Measurements from ENCODE around the gene SLC8A3. TPM values are rescaled to one million over a fixed set of nuclear protein-coding genes. Genes with fewer than 3 reads are reported as not detected.

Gene SLC8A3
- total RNA-seq, 2 experiments from 2014 or later = 0.08 to 0.13 TPM

- no peaks in the 10 kb centered on the region for H3K36me3 Mint-ChIP-seq (ENCODE audit: low read depth)
- H3K27ac Mint-ChIP-seq = no peak overlapping the region
- no peak overlapping the region for H3K4me3 Mint-ChIP-seq
- CTCF ChIA-PET = interaction anchor here (3.4 kb wide), 1 partner anchor 9 kb away, joined by 15 read pairs; no protein-coding TSS in a partner anchor
- H3K27me3 Mint-ChIP-seq = peaks cover 7% of the 10 kb centered on the region
- no peaks in the 10 kb centered on the region for H3K9me3 Mint-ChIP-seq
- H3K4me1 Mint-ChIP-seq = peaks cover 17% of the 10 kb centered on the region
- peak; percentile 20 for DNase-seq
- POLR2A ChIA-PET = no interaction called here
Measured at GRCh38 chr14:70018713-70019211, 170.0 kb downstream of the SLC8A3 start.

GRCh38 chr14:70018230-70018629 is 170.5 kb downstream of the SLC8A3 start:
- Mint-ChIP-seq H3K4me1 (peaks cover 17% of the 10 kb centered on the region), H3K9me3 (no peaks in the 10 kb centered on the region), H3K36me3 (ENCODE audit: low read depth) (no peaks in the 10 kb centered on the region), H3K27ac (no peak overlapping the region), H3K4me3 (no peak overlapping the region), H3K27me3 (peaks cover 7% of the 10 kb centered on the region)
- no peak for DNase-seq
- ChIA-PET CTCF (interaction anchor here (3.4 kb wide), 1 partner anchor 10 kb away, joined by 15 read pairs; no protein-coding TSS in a partner anchor), POLR2A (no interaction called here)

GRCh38 chr14:70014406-70015095 is 174.2 kb downstream of the SLC8A3 start:
- Mint-ChIP-seq H3K27ac (no peak overlapping the region), H3K27me3 (peaks cover 5% of the 10 kb centered on the region), H3K36me3 (ENCODE audit: low read depth) (no peaks in the 10 kb centered on the region), H3K4me3 (no peak overlapping the region), H3K4me1 (peaks cover 17% of the 10 kb centered on the region), H3K9me3 (no peaks in the 10 kb centered on the region)
- DNase-seq = no peak
- POLR2A ChIA-PET = no interaction called here
- CTCF ChIA-PET = interaction anchor here (1.1 to 1.6 kb wide), 2 partner anchors 137 to 196 kb away, joined by 3 to 5 read pairs; no protein-coding TSS in a partner anchor

- no peaks in the 10 kb centered on the region for H3K36me3 Mint-ChIP-seq (ENCODE audit: low read depth)
- H3K4me3 Mint-ChIP-seq = no peak overlapping the region
- H3K27me3 Mint-ChIP-seq = peaks cover 5% of the 10 kb centered on the region
- peak; percentile 49 for DNase-seq
- ChIA-PET POLR2A (no interaction called here), CTCF (interaction anchor here (1.1 to 1.6 kb wide), 3 partner anchors 136 to 282 kb away, joined by 3 to 5 read pairs (median 4); no protein-coding TSS in a partner anchor)
- no peak overlapping the region for H3K27ac Mint-ChIP-seq
- no peaks in the 10 kb centered on the region for H3K9me3 Mint-ChIP-seq
- peaks cover 7% of the 10 kb centered on the region for H3K4me1 Mint-ChIP-seq
Measured at GRCh38 chr14:70013271-70013873, 175.4 kb downstream of the SLC8A3 start.

- no peak overlapping the region for H3K4me3 Mint-ChIP-seq
- peaks cover 4% of the 10 kb centered on the region for H3K27me3 Mint-ChIP-seq
Measured at GRCh38 chr14:70011708-70012107, 177.0 kb downstream of the SLC8A3 start.

GRCh38 chr14:70011098-70011497 is 177.7 kb downstream of the SLC8A3 start:
- Mint-ChIP-seq H3K27me3 (peaks cover 5% of the 10 kb centered on the region), H3K36me3 (ENCODE audit: low read depth) (no peaks in the 10 kb centered on the region), H3K4me1 (no peaks in the 10 kb centered on the region), H3K4me3 (no peak overlapping the region), H3K9me3 (no peaks in the 10 kb centered on the region), H3K27ac (no peak overlapping the region)
- DNase-seq = no peak
- ChIA-PET CTCF (interaction anchor here (0.6 to 1.7 kb wide), 3 partner anchors 15 to 105 kb away, joined by 3 to 5 read pairs (median 3); no protein-coding TSS in a partner anchor), POLR2A (no interaction called here)

More at GRCh38 chr14:70011708-70012107, 177.0 kb downstream of the SLC8A3 start:
- ChIA-PET CTCF (interaction anchor here (0.6 to 1.7 kb wide), 3 partner anchors 15 to 106 kb away, joined by 3 to 5 read pairs (median 3); no protein-coding TSS in a partner anchor), POLR2A (no interaction called here)
- Mint-ChIP-seq H3K27ac (no peak overlapping the region), H3K36me3 (ENCODE audit: low read depth) (no peaks in the 10 kb centered on the region), H3K4me1 (no peaks in the 10 kb centered on the region), H3K9me3 (no peaks in the 10 kb centered on the region)
- no peak for DNase-seq

GRCh38 chr14:70009961-70010360 is 178.8 kb downstream of the SLC8A3 start:
- Mint-ChIP-seq H3K36me3 (ENCODE audit: low read depth) (no peaks in the 10 kb centered on the region), H3K9me3 (no peaks in the 10 kb centered on the region), H3K27me3 (peaks cover 8% of the 10 kb centered on the region), H3K27ac (no peak overlapping the region), H3K4me3 (no peak overlapping the region), H3K4me1 (no peaks in the 10 kb centered on the region)
- POLR2A ChIA-PET = no interaction called here
- DNase-seq = no peak
- CTCF ChIA-PET = no interaction called here

GRCh38 chr14:70008284-70009262 is 180.2 kb downstream of the SLC8A3 start:
- no peaks in the 10 kb centered on the region for H3K4me1 Mint-ChIP-seq
- H3K27me3 Mint-ChIP-seq = peaks cover 8% of the 10 kb centered on the region
- ChIA-PET CTCF (interaction anchor here (0.7 kb wide), 1 partner anchor 19 kb away, joined by 3 read pairs; no protein-coding TSS in a partner anchor), POLR2A (no interaction called here)
- H3K36me3 Mint-ChIP-seq (ENCODE audit: low read depth) = no peaks in the 10 kb centered on the region
- DNase-seq = no peak
- H3K9me3 Mint-ChIP-seq = no peaks in the 10 kb centered on the region
- H3K4me3 Mint-ChIP-seq = no peak overlapping the region
- H3K27ac Mint-ChIP-seq = no peak overlapping the region

- Mint-ChIP-seq H3K27me3 (peaks cover 6% of the 10 kb centered on the region), H3K36me3 (ENCODE audit: low read depth) (no peaks in the 10 kb centered on the region), H3K9me3 (no peaks in the 10 kb centered on the region), H3K4me1 (no peaks in the 10 kb centered on the region), H3K27ac (no peak overlapping the region), H3K4me3 (no peak overlapping the region)
- DNase-seq = no peak
- CTCF ChIA-PET = no interaction called here
- POLR2A ChIA-PET = no interaction called here
Measured at GRCh38 chr14:70006699-70007098, 182.1 kb downstream of the SLC8A3 start.

GRCh38 chr14:70005281-70005805 is 183.4 kb downstream of the SLC8A3 start:
- no peaks in the 10 kb centered on the region for H3K9me3 Mint-ChIP-seq
- no peak overlapping the region for H3K4me3 Mint-ChIP-seq
- ChIA-PET POLR2A (no interaction called here), CTCF (no interaction called here)
- H3K4me1 Mint-ChIP-seq = no peaks in the 10 kb centered on the region
- H3K27ac Mint-ChIP-seq = no peak overlapping the region
- no peak for DNase-seq
- peaks cover 11% of the 10 kb centered on the region for H3K27me3 Mint-ChIP-seq
- H3K36me3 Mint-ChIP-seq (ENCODE audit: low read depth) = no peaks in the 10 kb centered on the region

- Mint-ChIP-seq H3K4me3 (no peak overlapping the region), H3K36me3 (ENCODE audit: low read depth) (no peaks in the 10 kb centered on the region), H3K27ac (no peak overlapping the region), H3K4me1 (no peaks in the 10 kb centered on the region), H3K9me3 (no peaks in the 10 kb centered on the region), H3K27me3 (peaks cover 11% of the 10 kb centered on the region)
- no peak for DNase-seq
- ChIA-PET POLR2A (no interaction called here), CTCF (no interaction called here)
Measured at GRCh38 chr14:70004791-70005190, 184.0 kb downstream of the SLC8A3 start.

GRCh38 chr14:70002589-70003346 is 186.0 kb downstream of the SLC8A3 start:
- Mint-ChIP-seq H3K9me3 (no peaks in the 10 kb centered on the region), H3K36me3 (ENCODE audit: low read depth) (no peaks in the 10 kb centered on the region), H3K27me3 (peaks cover 14% of the 10 kb centered on the region), H3K4me1 (no peaks in the 10 kb centered on the region), H3K4me3 (no peak overlapping the region), H3K27ac (no peak overlapping the region)
- CTCF ChIA-PET = no interaction called here
- POLR2A ChIA-PET = no interaction called here
- no peak for DNase-seq

Measured in activated CD4-positive, alpha-beta memory T cell treated with anti-CD3 and anti-CD28 coated beads, Interleukin-2, amount 10 ng/mL, durations not matched to agents 7 days and 5 days (primary cell).